Tibial nerve (tissue), 4 donors: ENCODE data around the gene RILPL1.

ENCODE experiments used
- CTCF ChIP-seq, 5 experiments: fragments of 200-600 bp in 3 of 5; fragments of 450-650 bp in 2 of 5; sonication (generic) in 3 of 5; IDR thresholded peaks; one replicate each; pipeline ENCODE4 v1.5.1; 2016 to 2019; ENCODE audit warnings: antibody characterized with exemption in 5 of 5, mild to moderate bottlenecking in 3 of 5, moderate library complexity in 2 of 5
- EP300 ChIP-seq, 2 donors: sonication (generic); formaldehyde crosslinking; IDR thresholded peaks; one replicate each; pipeline ENCODE4 v1.6.1; 2017; ENCODE audit warnings: antibody characterized with exemption in 2 of 2, mild to moderate bottlenecking in 1 of 2

GRCh38 chr12:123482876-123483275 lies 50.6 kb downstream of the RILPL1 start:
- TF ChIP-seq EP300 (IDR thresholded peaks at IDR 0.05) (no peak), CTCF (IDR thresholded peaks at IDR 0.05) (no peak)
